Left lobe of liver (tissue), 1 donor: ENCODE results near the gene BCAR1. TPM values are rescaled to one million over a fixed set of nuclear protein-coding genes. Genes with fewer than 3 reads are reported as not detected.

ENCODE experiments used
- total RNA-seq: library from RNA; stranded (reverse); gene quantifications from one replicate; pipeline ENCODE4 v1.2.1, GENCODE V29; 2021
- donor health status: DM: no; HTN: yes; CAD: no.

BCAR1 gene
- total RNA-seq, 1 donor from 2014 or later: 39.2 TPM

Other genes starting within 250 kb of the BCAR1 start
- gene LDHD, start 134.8 kb downstream of the BCAR1 start, total RNA-seq: 113 TPM
- gene ZFP1, start 103.1 kb downstream of the BCAR1 start, total RNA-seq: 16.8 TPM
- gene CTRB2, start 44.5 kb downstream of the BCAR1 start, total RNA-seq: 12.7 TPM
- gene CTRB1, start 32.6 kb downstream of the BCAR1 start, total RNA-seq: 9.7 TPM
- 27.7 TPM for gene CFDP1, start 181.9 kb upstream of the BCAR1 start, total RNA-seq
- 10.5 TPM for gene TMEM170A, start 213.1 kb upstream of the BCAR1 start, total RNA-seq
- gene CHST6, start 243.8 kb upstream of the BCAR1 start, total RNA-seq: 0.15 TPM